HG03103 (cell line): ENCODE measurements around the gene CHD2.

Experiments
- ATAC-seq: cut with Tn5 transposase; IDR thresholded peaks from one replicate; pipeline ENCODE4 v1.9.1; 2021; ENCODE audit warnings: low read depth; ENCODE audit not compliant: unreplicated experiment

Gene CHD2

GRCh38 chr15:92924216-92924615 lies 24.1 kb downstream of the CHD2 start:
- no peak for ATAC-seq

GRCh38 chr15:92925454-92925853 lies 25.3 kb downstream of the CHD2 start:
- no peak for ATAC-seq

GRCh38 chr15:92928225-92928750 lies 28.2 kb downstream of the CHD2 start:
- ATAC-seq, result no peak

- ATAC-seq, result no peak
These were observed 28.9 kb downstream of the CHD2 start for GRCh38 chr15:92929002-92929401.

- no peak for ATAC-seq
These were observed 30.0 kb downstream of the CHD2 start for GRCh38 chr15:92930054-92930621.

- ATAC-seq, result no peak
These were observed 30.7 kb downstream of the CHD2 start for GRCh38 chr15:92930776-92931175.

GRCh38 chr15:92932946-92933649 lies 33.0 kb downstream of the CHD2 start:
- no peak for ATAC-seq

- no peak for ATAC-seq
These were observed 33.7 kb downstream of the CHD2 start for GRCh38 chr15:92933831-92934230.

- ATAC-seq, result no peak
These were observed 34.6 kb downstream of the CHD2 start for GRCh38 chr15:92934716-92935115.

GRCh38 chr15:92936138-92936537 lies 36.0 kb downstream of the CHD2 start:
- ATAC-seq, result no peak

GRCh38 chr15:92936693-92937092 lies 36.6 kb downstream of the CHD2 start:
- ATAC-seq, result no peak

- ATAC-seq, result no peak
These were observed 37.8 kb downstream of the CHD2 start for GRCh38 chr15:92937901-92938300.

- no peak for ATAC-seq
These were observed 38.3 kb downstream of the CHD2 start for GRCh38 chr15:92938387-92938786.

GRCh38 chr15:92941668-92942067 lies 41.5 kb downstream of the CHD2 start:
- no peak for ATAC-seq

GRCh38 chr15:92942706-92943105 lies 42.6 kb downstream of the CHD2 start:
- ATAC-seq, result no peak

GRCh38 chr15:92943581-92943980 lies 43.5 kb downstream of the CHD2 start:
- ATAC-seq, result no peak

- ATAC-seq, result no peak
These were observed 44.9 kb downstream of the CHD2 start for GRCh38 chr15:92944946-92945521.

- no peak for ATAC-seq
These were observed 47.1 kb downstream of the CHD2 start for GRCh38 chr15:92947071-92947730.

GRCh38 chr15:92949604-92950249 lies 49.6 kb downstream of the CHD2 start:
- no peak for ATAC-seq

- no peak for ATAC-seq
These were observed 51.8 kb downstream of the CHD2 start for GRCh38 chr15:92951800-92952457.
